Activated T-cell treated with anti-CD3 and anti-CD28 coated beads for 1 hour (primary cell): ENCODE results near the gene DNALI1.
A peak's percentile ranks its signal among the peaks of the same experiment; 100 is the strongest.
"Not testable (repeated sequence)": the region's sequence is repeated elsewhere in the genome, so short reads cannot be mapped to it uniquely, and the experiment has no call there.

Experiments used
- DNase-seq: peaks from one replicate; pipeline ENCODE4 v3.0.0-alpha.2; 2020; ENCODE audit warnings: low read depth

DNALI1 gene

GRCh38 chr1:37553927-37554808 lies 2.6 kb upstream of the DNALI1 start, which contains the start of gene SNIP1:
Gene SNIP1 (minus strand): TSS chr1:37554293. CDS start chr1:37554229, 64 bp downstream.
- peak; percentile 81 for DNase-seq

DNA sequence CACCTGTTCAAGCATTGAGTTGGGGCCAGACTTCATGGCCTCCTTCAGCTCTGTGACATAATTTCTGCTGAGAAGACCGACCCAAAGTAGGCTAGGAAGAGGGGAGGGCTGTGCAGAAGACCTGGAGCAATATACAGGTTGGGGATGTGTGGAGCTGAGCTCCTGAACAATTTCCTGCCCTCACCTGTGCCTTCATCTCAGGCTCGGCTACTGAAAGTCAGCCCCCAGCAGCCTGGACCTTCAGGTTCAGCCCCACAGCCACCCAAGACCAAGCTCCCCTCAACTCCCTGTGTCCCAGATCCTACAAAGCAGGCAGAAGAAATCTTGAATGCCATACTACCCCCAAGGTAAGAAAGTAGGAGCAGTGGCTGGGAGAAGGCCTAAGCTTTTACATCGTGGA lies 662 bp downstream of the DNALI1 start:
- DNase-seq = no peak

- no peak for DNase-seq
Measured at GRCh38 chr1:37558411-37558810, 1.7 kb downstream of the DNALI1 start.

GRCh38 chr1:37559080-37559479 lies 2.3 kb downstream of the DNALI1 start:
- DNase-seq = no peak

DNA sequence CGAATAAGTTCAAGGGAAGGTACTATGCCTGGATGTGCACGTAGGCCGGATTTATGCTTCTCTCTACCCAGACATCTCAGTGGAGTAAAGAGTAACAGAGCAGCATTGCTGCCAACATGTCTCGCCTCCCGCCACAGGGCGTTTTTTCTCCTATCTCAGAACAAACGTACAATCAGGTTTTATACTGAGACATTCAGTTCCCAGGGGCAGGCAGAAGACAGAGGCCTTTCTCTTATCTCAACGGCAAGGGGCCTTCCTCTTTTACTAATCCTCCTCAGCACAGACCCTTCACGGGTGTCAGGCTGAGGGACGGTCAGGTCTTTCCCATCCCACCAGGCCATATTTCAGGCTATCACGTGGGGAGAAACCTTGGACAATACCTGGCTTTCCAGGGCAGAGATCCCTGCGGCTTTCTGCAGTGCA lies 3.2 kb downstream of the DNALI1 start:
- not testable (repeated sequence) for DNase-seq

DNA sequence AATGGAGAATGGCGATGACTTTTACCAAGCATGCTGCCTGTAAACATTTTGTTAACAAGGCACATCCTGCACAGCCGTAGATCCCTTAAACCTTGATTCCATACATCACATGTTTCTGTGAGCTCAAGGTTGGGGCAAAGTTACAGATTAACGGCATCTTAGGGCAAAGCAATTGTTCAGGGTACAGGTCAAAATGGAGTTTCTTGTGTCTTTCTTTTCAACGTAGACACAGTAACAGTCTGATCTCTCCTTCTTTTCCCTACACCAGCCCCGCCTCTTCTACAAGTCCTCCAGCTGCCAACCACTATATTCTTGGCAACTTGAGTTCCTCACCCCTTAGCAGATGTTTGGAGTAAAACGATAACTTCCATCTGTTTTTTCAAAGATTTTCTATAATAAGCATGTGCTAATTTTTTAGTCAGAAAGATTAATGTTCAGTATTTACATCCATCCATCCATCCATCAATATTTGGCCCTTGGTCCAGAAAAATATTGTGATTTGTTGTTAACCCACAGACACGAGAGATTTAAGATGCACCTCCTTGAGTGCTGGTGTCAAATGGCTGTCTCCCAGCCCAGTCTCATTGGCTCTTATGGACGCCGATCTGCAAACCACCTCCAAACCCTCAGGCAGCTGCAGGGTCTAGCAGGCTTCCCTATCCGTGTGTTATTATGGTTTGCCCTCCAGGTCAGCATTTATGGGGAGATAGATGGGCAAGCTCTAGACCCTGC lies 3.8 kb downstream of the DNALI1 start:
- DNase-seq = no peak

DNA sequence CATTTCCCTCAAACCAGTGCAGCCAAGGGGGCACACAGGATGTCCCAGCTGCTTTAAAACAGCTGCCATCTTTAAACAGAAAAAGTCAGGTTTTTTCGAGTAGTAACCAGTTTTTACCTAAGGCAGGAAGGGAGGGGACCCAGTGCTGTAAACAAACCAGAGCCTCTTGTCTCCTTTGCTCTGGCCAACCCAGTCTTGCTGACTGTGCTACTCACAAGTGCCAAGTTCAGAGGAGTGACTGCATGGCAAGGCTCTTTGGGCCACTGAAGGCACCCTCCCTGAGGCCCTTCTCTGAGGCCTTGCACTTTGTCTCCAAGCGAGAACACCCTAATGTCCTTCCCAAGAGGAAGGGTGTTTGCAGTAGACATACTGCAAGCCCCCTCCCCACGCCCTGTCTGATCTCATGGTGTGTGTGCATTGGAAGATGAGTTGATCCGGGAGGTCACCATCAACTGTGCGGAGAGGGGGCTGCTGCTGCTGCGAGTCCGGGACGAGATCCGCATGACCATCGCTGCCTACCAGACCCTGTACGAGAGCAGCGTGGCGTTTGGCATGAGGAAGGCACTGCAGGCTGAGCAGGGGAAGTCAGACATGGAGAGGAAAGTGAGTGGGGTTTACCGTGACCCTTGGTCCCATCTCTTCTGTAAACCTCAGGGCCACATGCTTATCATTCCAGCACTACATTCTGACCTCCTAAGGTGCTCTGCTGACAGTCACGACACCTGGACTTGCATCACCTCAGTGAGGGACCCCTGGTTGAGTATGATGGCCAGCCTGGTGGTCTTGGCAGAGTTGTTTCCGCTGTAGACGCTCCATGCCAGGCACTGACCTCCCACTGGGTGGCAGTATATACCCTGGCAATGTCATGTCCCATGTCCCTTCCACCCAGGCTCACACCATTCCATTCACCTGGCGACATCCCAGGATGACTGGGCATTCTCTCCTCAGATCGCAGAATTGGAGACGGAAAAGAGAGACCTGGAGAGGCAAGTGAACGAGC lies 4.7 kb downstream of the DNALI1 start:
- no peak for DNase-seq

- no peak for DNase-seq
Measured at GRCh38 chr1:37562984-37563383, 6.2 kb downstream of the DNALI1 start.

DNA sequence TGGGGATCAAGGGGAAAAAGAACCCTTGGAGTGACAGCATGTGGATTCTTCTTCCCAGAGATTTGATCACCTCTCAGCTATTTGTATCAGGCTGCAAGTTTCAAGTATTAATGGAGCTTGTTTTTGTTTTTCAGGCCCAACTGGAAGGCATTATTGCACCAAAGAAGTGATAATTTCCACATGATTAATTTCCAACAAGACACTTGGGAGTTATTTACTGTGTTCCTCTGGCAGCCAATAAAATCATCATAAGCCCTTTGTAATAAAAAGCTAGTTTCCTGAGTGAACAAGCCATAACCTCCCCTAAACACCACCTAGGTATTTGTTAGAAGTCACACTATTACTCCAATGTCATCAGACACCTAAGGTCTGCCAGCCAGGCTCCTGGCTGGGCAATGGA lies 8.2 kb downstream of the DNALI1 start:
- no peak for DNase-seq

GRCh38 chr1:37567023-37567422 lies 10.3 kb downstream of the DNALI1 start:
- DNase-seq = no peak

GRCh38 chr1:37570528-37571334 lies 14.0 kb downstream of the DNALI1 start:
- no peak for DNase-seq

DNA sequence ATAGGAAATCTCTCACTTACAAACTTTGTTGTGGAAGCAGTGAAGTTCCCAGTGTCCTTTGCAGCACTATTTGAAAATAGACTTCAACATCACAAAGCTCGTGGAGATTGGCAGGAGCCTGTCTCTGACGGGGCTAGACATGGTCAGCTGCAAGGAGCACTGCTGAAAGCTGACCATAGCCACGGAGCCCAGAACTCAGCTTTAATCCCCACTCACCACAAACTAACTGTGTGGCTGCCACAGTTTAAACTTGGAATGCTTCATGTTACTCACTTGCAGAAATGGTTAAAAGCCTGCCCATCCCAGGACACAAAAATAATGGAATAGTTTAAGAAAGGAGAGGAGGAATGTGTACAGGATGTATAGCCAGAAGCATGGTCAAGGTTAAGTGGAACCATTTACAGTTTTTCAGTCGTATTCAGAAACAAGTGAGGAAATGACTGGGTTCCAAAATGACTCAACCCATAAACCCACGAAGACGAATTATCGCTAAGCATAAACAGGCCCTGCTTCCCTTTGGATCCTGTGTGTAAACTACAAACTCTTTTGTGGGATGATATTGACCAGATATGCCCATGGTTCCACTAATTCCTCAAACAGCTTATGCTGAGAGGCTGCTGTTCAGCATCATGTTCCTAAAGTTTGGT lies 18.2 kb downstream of the DNALI1 start:
- DNase-seq = no peak

- DNase-seq = no peak
Measured at GRCh38 chr1:37575692-37576091, 19.0 kb downstream of the DNALI1 start.

GRCh38 chr1:37584544-37584943 lies 27.8 kb downstream of the DNALI1 start:
- DNase-seq = not testable (repeated sequence)

GRCh38 chr1:37588939-37589338 lies 32.2 kb downstream of the DNALI1 start:
- no peak for DNase-seq

DNA sequence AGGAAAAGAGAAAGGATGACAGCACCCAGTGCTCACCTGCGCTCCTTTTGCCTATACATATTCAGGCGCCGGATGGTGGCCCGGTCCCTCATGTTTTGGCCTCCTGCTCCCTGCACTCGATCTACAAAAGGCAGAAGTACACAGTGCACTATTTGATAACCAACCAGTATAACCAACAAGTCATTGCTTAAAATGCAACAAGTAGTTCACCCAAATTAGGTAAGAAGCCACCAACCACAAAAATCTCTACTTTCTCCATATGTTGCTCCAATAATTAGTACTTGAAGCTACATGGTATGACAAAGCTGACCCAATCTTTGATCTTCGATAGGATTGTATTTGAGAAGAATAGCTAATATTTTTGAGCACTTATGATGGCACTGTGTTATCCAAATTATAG lies 37.0 kb downstream of the DNALI1 start:
- no peak for DNase-seq

GRCh38 chr1:37595440-37596181 lies 38.9 kb downstream of the DNALI1 start, which contains the start of gene GNL2:
Gene GNL2 (minus strand): TSS chr1:37595937. CDS start chr1:37595822, 115 bp downstream.
- peak; percentile 92 for DNase-seq

- no peak for DNase-seq
Measured at GRCh38 chr1:37596182-37596667, 39.5 kb downstream of the DNALI1 start.

GRCh38 chr1:37599940-37600339 lies 43.2 kb downstream of the DNALI1 start:
- no peak for DNase-seq
